Activated B cell treated with CpG ODN at 0.5 μM for 24 hours (primary cell): ENCODE results near the gene NPR2. TPM values are rescaled to one million over a fixed set of nuclear protein-coding genes. Genes with fewer than 3 reads are reported as not detected.

Experiments used
- ATAC-seq: fragments of 200-7000 bp; cut with Tn5 transposase; one replicate; pipeline ENCODE4 v1.10.0; 2021; ENCODE audit warnings: low read depth, mild to moderate bottlenecking, moderate library complexity
- CTCF ChIA-PET: fragments of 350-600 bp; sonication (Branson Sonifier 250); formaldehyde crosslinking; loops from one replicate; lab custom pipeline; 2021; ENCODE audit warnings: antibody characterized with exemption; lab: Charles Lee
- POLR2A ChIA-PET: fragments of 350-600 bp; sonication (Branson Sonifier 250); formaldehyde crosslinking; loops from one replicate; lab custom pipeline; 2021; ENCODE audit warnings: antibody characterized with exemption; lab: Charles Lee
- DNase-seq: peaks from one replicate; pipeline ENCODE4 v3.0.0; 2022
- H3K27ac Mint-ChIP-seq: one replicate; pipeline ENCODE4 v1.8.0; 2020; ENCODE audit warnings: mixed read lengths
- H3K27me3 Mint-ChIP-seq: one replicate; pipeline ENCODE4 v1.8.0; 2021; ENCODE audit warnings: mixed read lengths
- H3K36me3 Mint-ChIP-seq: one replicate; pipeline ENCODE4 v1.8.0; 2021; ENCODE audit warnings: low read depth, mixed read lengths
- H3K4me1 Mint-ChIP-seq: one replicate; pipeline ENCODE4 v1.8.0; 2021; ENCODE audit warnings: mixed read lengths
- H3K4me3 Mint-ChIP-seq: one replicate; pipeline ENCODE4 v1.8.0; 2020; ENCODE audit warnings: mild to moderate bottlenecking, mixed read lengths
- H3K9me3 Mint-ChIP-seq: one replicate; pipeline ENCODE4 v1.8.0; 2020; ENCODE audit warnings: mixed read lengths
- CTCF ChIP-seq: fragments of 200-600 bp; IDR thresholded peaks from one replicate; pipeline ENCODE4 v1.8.0; 2022; ENCODE audit warnings: antibody characterized with exemption, mild to moderate bottlenecking
- intact Hi-C: fragments of 100-400 bp; cut with micrococcal nuclease; formaldehyde crosslinking; loops from one replicate; pipeline ENCODE4 v1.15.1; 2024
- total RNA-seq: library from RNA; stranded (reverse); gene quantifications from 2 replicates; pipeline ENCODE4 v1.2.3, GENCODE V29; 2022

Gene NPR2
- total RNA-seq, 1 donor from 2014 or later = 4.6 TPM

GRCh38 chr9:35798658-35799374 lies 7.4 kb downstream of the NPR2 start:
- Mint-ChIP-seq H3K4me1 (no peaks in the 10 kb centered on the region), H3K4me3 (no peak overlapping the region), H3K27ac (no peak overlapping the region), H3K27me3 (no peaks in the 10 kb centered on the region), H3K36me3 (peaks cover 30% of the 10 kb centered on the region), H3K9me3 (no peaks in the 10 kb centered on the region)
- POLR2A ChIA-PET = interaction anchor here (0.5 kb wide), 1 partner anchor 112 kb away, joined by 10 read pairs; no protein-coding TSS in a partner anchor
- TF ChIP-seq CTCF = no peak
- DNase-seq (no peak), ATAC-seq (no peak)
- intact Hi-C loops = no loop called here
- CTCF ChIA-PET = interaction anchor here (1.3 kb wide), 1 partner anchor 83 kb away, joined by 4 read pairs; no protein-coding TSS in a partner anchor

- no peak overlapping the region for H3K4me3 Mint-ChIP-seq
- no peak for TF ChIP-seq CTCF
- CTCF ChIA-PET = interaction anchor here (0.9 to 1.0 kb wide), 2 partner anchors 10 to 12 kb away, joined by 3 to 6 read pairs; no protein-coding TSS in a partner anchor
- intact Hi-C loops = no loop called here
- no peaks in the 10 kb centered on the region for H3K9me3 Mint-ChIP-seq
- ATAC-seq = no peak
- H3K27ac Mint-ChIP-seq = no peak overlapping the region
- peaks cover 30% of the 10 kb centered on the region for H3K36me3 Mint-ChIP-seq
- H3K27me3 Mint-ChIP-seq = no peaks in the 10 kb centered on the region
- POLR2A ChIA-PET = interaction anchor here (0.6 kb wide), 1 partner anchor 9 kb away, joined by 3 read pairs; no protein-coding TSS in a partner anchor
- H3K4me1 Mint-ChIP-seq = no peaks in the 10 kb centered on the region
- DNase-seq = no peak
Observed at GRCh38 chr9:35800530-35800929, 9.1 kb downstream of the NPR2 start.

GRCh38 chr9:35801328-35802128 lies 10.1 kb downstream of the NPR2 start:
- no peak for DNase-seq
- peaks cover 1% of the 10 kb centered on the region for H3K4me1 Mint-ChIP-seq
- TF ChIP-seq CTCF = no peak
- H3K27me3 Mint-ChIP-seq = no peaks in the 10 kb centered on the region
- H3K4me3 Mint-ChIP-seq = no peak overlapping the region
- H3K9me3 Mint-ChIP-seq = no peaks in the 10 kb centered on the region
- H3K36me3 Mint-ChIP-seq = peaks cover 39% of the 10 kb centered on the region
- no peak overlapping the region for H3K27ac Mint-ChIP-seq
- ATAC-seq = no peak
- ChIA-PET CTCF (interaction anchor here (0.9 kb wide), 1 partner anchor 11 kb away, joined by 3 read pairs; no protein-coding TSS in a partner anchor), POLR2A (interaction anchor here (0.6 kb wide), 1 partner anchor 337 kb away, joined by 5 read pairs; no protein-coding TSS in a partner anchor)
- intact Hi-C loops = no loop called here

GRCh38 chr9:35806101-35806500 lies 14.7 kb downstream of the NPR2 start:
- POLR2A ChIA-PET = no interaction called here
- H3K4me3 Mint-ChIP-seq = no peak overlapping the region
- ATAC-seq (no peak), DNase-seq (no peak)
- intact Hi-C loops = no loop called here
- CTCF ChIA-PET = interaction anchor here (1.1 to 2.2 kb wide), 3 partner anchors 16 to 82 kb away, joined by 3 to 7 read pairs (median 6); no protein-coding TSS in a partner anchor
- H3K36me3 Mint-ChIP-seq = peaks cover 42% of the 10 kb centered on the region
- no peak overlapping the region for H3K27ac Mint-ChIP-seq
- peaks cover 6% of the 10 kb centered on the region for H3K4me1 Mint-ChIP-seq
- no peaks in the 10 kb centered on the region for H3K9me3 Mint-ChIP-seq
- H3K27me3 Mint-ChIP-seq = no peaks in the 10 kb centered on the region
- TF ChIP-seq CTCF = no peak
